ENCODE data around the gene UQCR11. TPM values are rescaled to one million over a fixed set of nuclear protein-coding genes. Genes with fewer than 3 reads are reported as not detected.

UQCR11 gene
- total and polyA plus RNA-seq, 2 donors (not counting 3 experiments of a cell fraction or from before 2014, with no cell fraction given) = 165 to 210 TPM

DNA sequence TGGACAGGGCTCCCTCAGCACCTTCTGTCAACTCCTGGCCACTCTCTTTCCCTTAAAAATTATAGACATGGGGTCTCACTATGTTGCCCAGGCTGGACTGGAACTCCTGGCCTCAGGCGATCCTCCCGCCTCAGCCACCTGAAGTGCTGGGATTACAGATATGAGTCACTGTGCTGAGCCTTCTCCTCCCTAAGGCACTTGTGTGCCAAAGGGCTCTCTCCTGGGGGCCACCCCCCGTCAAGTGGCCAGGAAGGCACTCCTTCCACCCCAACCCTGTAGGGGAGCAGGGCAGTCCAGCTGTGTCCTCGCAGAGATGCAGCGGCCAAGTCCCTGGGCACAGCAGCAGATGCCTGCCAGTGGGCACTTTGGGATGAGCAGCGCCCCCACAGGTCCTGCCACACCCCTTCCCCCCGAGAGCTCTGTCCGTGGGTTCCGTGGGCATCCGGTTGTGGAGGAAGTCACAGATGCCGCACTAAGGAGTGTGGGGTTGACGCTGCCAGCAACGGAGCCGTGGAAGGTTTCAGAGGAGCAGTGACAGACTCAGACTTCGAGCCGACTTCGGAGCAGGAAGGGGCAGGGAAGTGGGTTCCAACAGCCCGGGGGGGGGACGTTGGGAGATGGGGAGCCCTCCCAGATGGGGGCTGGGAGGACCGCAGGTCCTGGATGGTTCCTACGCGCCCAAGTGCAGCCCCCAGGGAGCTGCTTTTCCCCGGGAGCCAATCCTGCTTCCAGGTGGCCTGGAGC is 3.3 kb upstream of the UQCR11 start:
- ChIA-PET POLR2A (no interaction called here), CTCF (interaction anchor here (1.6 to 1.7 kb wide), 3 partner anchors 62 to 218 kb away, joined by 3 to 4 read pairs (median 4); no protein-coding TSS in a partner anchor)
- dilution Hi-C loops (cut with MboI; ENCODE audit: extremely low pct_ligation_motif_present, low sequenced_read_pairs) (no loop called here), intact Hi-C loops (cut with micrococcal nuclease) (no loop called here)
- TF ChIP-seq POLR2AphosphoS5 (IDR thresholded peaks at IDR 0.05; ENCODE audit: insufficient read depth, low read depth, low read length) (no peak), MYC (IDR thresholded peaks at IDR 0.05; ENCODE audit: low read depth, low read length) (no peak), FOS (IDR thresholded peaks at IDR 0.05; ENCODE audit: borderline replicate concordance, insufficient read depth, low read length) (no peak), JUN (IDR thresholded peaks at IDR 0.05; ENCODE audit: borderline replicate concordance, insufficient read depth, insufficient read length, low read depth) (no peak), GATA2 (IDR thresholded peaks at IDR 0.05; ENCODE audit: insufficient read depth, insufficient read length, low read depth, low read length) (no peak), EZH2 (IDR thresholded peaks at IDR 0.05; ENCODE audit: borderline replicate concordance, low read depth, low read length, severe bottlenecking) (no peak), POLR2A (IDR thresholded peaks at IDR 0.05; ENCODE audit: low read depth, low read length) (no peak)
- TF ChIP-seq, protein P1, sequence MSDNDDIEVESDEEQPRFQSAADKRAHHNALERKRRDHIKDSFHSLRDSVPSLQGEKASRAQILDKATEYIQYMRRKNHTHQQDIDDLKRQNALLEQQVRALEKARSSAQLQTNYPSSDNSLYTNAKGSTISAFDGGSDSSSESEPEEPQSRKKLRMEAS (IDR thresholded peaks at IDR 0.05; ENCODE audit: insufficient read depth, insufficient read length) = no peak
- TF ChIP-seq, protein P2, sequence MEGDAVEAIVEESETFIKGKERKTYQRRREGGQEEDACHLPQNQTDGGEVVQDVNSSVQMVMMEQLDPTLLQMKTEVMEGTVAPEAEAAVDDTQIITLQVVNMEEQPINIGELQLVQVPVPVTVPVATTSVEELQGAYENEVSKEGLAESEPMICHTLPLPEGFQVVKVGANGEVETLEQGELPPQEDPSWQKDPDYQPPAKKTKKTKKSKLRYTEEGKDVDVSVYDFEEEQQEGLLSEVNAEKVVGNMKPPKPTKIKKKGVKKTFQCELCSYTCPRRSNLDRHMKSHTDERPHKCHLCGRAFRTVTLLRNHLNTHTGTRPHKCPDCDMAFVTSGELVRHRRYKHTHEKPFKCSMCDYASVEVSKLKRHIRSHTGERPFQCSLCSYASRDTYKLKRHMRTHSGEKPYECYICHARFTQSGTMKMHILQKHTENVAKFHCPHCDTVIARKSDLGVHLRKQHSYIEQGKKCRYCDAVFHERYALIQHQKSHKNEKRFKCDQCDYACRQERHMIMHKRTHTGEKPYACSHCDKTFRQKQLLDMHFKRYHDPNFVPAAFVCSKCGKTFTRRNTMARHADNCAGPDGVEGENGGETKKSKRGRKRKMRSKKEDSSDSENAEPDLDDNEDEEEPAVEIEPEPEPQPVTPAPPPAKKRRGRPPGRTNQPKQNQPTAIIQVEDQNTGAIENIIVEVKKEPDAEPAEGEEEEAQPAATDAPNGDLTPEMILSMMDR (IDR thresholded peaks at IDR 0.05; ENCODE audit: extremely low read depth in 1 of 2, insufficient read depth in 1 of 2, low read depth in 1 of 2, low read length in 2 of 2) = no peak
- peaks cover 2 to 32% of the 10 kb centered on the region in 2 experiments for H3K36me3 ChIP-seq (ENCODE audit: control insufficient read depth in 2 of 2, extremely low read depth in 1 of 2, insufficient read depth in 2 of 2, low read length in 2 of 2)
- no peak overlapping the region for H3K4me3 ChIP-seq (replicated peaks in 1 of 3; ENCODE audit: insufficient read depth in 1 of 3, low read depth in 1 of 3, low read length in 3 of 3)
- no peaks in the 10 kb centered on the region for H4K20me1 ChIP-seq (replicated peaks; ENCODE audit: control insufficient read depth, extremely low read depth, insufficient read depth, low read length)
- H3K4me1 ChIP-seq (ENCODE audit: control insufficient read depth, extremely low read depth, insufficient read depth, low read length) = peaks cover 9% of the 10 kb centered on the region
- no peak overlapping the region for H3K27ac ChIP-seq (ENCODE audit: insufficient read depth, low read depth, low read length)
- no peak for FAIRE-seq
- DNase-seq (ENCODE audit: low read depth, low spot score) = no peak
- H3K79me2 ChIP-seq (ENCODE audit: control insufficient read depth, insufficient read depth, low read length) = peaks cover 17% of the 10 kb centered on the region
- no peaks in the 10 kb centered on the region for H3K27me3 ChIP-seq (ENCODE audit: control insufficient read depth in 2 of 2, insufficient read depth in 2 of 2, low read length in 2 of 2)
- no peak overlapping the region for H3K9ac ChIP-seq (replicated peaks; ENCODE audit: extremely low read depth, insufficient read depth, low read length)
- no TSS peak for BruUV-seq (replicated peaks)
- no peaks in the 10 kb centered on the region for H3K9me3 ChIP-seq (replicated peaks; ENCODE audit: control insufficient read depth, insufficient read depth, low read length)
- no peak overlapping the region for H2AFZ ChIP-seq (ENCODE audit: low read depth, low read length)
- no peaks in the 10 kb centered on the region for H3K9me1 ChIP-seq (replicated peaks; ENCODE audit: control insufficient read depth, extremely low read depth, insufficient read depth, low read length)
- H3K4me2 ChIP-seq (ENCODE audit: insufficient read depth, low read length) = no peak overlapping the region
